H9 (cell line): ENCODE results near the gene SLC8B1. TPM values are rescaled to one million over a fixed set of nuclear protein-coding genes. Genes with fewer than 3 reads are reported as not detected.

Source experiments
- DNase-seq: peaks from one replicate; pipeline ENCODE4 v3.0.0-alpha.2; 2017
- H2AFZ ChIP-seq: one replicate; pipeline ENCODE4 v1.6.1; 2013; ENCODE audit warnings: mild to moderate bottlenecking, low read length, control low read depth, moderate library complexity
- H2AK5ac ChIP-seq: 2 replicates; pipeline ENCODE4 v1.6.1; 2013; ENCODE audit warnings: low read length, control low read depth, mixed read lengths; ENCODE audit not compliant: insufficient read length
- H2BK120ac ChIP-seq: one replicate; pipeline ENCODE4 v1.6.1; 2013; ENCODE audit warnings: low read depth, mild to moderate bottlenecking, low read length, control low read depth, inconsistent platforms; ENCODE audit not compliant: poor library complexity, severe bottlenecking
- H2BK12ac ChIP-seq: 2 replicates; pipeline ENCODE4 v1.6.1; 2013; ENCODE audit warnings: low read length, control low read depth, mixed read lengths, low read depth; ENCODE audit not compliant: insufficient read length
- H2BK15ac ChIP-seq: 2 replicates; pipeline ENCODE4 v1.6.1; 2013; ENCODE audit warnings: low read depth, low read length, control low read depth
- H2BK20ac ChIP-seq: one replicate; pipeline ENCODE4 v1.6.1; 2013; ENCODE audit warnings: low read depth, mild to moderate bottlenecking, low read length, control low read depth, inconsistent platforms; ENCODE audit not compliant: poor library complexity, severe bottlenecking
- H2BK5ac ChIP-seq: 2 replicates; pipeline ENCODE4 v1.6.1; 2013; ENCODE audit warnings: low read length, control low read depth, mixed read lengths; ENCODE audit not compliant: insufficient read length
- H3K14ac ChIP-seq: 2 replicates; pipeline ENCODE4 v1.6.1; 2013; ENCODE audit warnings: low read length, control low read depth; ENCODE audit not compliant: insufficient read depth
- H3K18ac ChIP-seq: 2 replicates; pipeline ENCODE4 v1.6.1; 2013; ENCODE audit warnings: low read depth, mild to moderate bottlenecking, mixed read lengths, low read length, control low read depth; ENCODE audit not compliant: insufficient read length
- H3K23ac ChIP-seq: 2 replicates; pipeline ENCODE4 v1.6.1; 2013; ENCODE audit warnings: low read length, control low read depth, mixed read lengths, low read depth; ENCODE audit not compliant: insufficient read length
- H3K23me2 ChIP-seq: 2 replicates; pipeline ENCODE4 v1.6.1; 2013; ENCODE audit warnings: low read depth, mild to moderate bottlenecking, mixed read lengths, low read length, control low read depth; ENCODE audit not compliant: insufficient read length, poor library complexity, severe bottlenecking
- H3K27ac ChIP-seq: 2 replicates; pipeline ENCODE4 v1.5.1; 2013; ENCODE audit warnings: low read length, control low read depth, mixed read lengths, low read depth; ENCODE audit not compliant: insufficient read length
- H3K27me3 ChIP-seq: 2 replicates; pipeline ENCODE4 v1.6.1; 2013; ENCODE audit warnings: low read length, control low read depth, inconsistent platforms; ENCODE audit not compliant: insufficient read depth
- H3K4ac ChIP-seq: 2 replicates; pipeline ENCODE4 v1.6.1; 2013; ENCODE audit warnings: low read depth, mild to moderate bottlenecking, control low read depth, inconsistent platforms, low read length, moderate library complexity
- H3K4me1 ChIP-seq: 2 replicates; pipeline ENCODE4 v1.6.1; 2013; ENCODE audit warnings: low read length, control low read depth, inconsistent platforms; ENCODE audit not compliant: insufficient read depth
- H3K4me2 ChIP-seq: 2 replicates; pipeline ENCODE4 v1.6.1; 2013; ENCODE audit warnings: low read length, control low read depth, mixed read lengths; ENCODE audit not compliant: insufficient read length, insufficient read depth
- H3K56ac ChIP-seq: 2 replicates; pipeline ENCODE4 v1.6.1; 2013; ENCODE audit warnings: low read depth, mild to moderate bottlenecking, mixed read lengths, low read length, control low read depth; ENCODE audit not compliant: insufficient read length
- H3K79me1 ChIP-seq: 2 replicates; pipeline ENCODE4 v1.6.1; 2013; ENCODE audit warnings: low read depth, mild to moderate bottlenecking, moderate library complexity, low read length, control low read depth, inconsistent platforms; ENCODE audit not compliant: insufficient read depth, poor library complexity, severe bottlenecking
- H3K79me2 ChIP-seq: 2 replicates; pipeline ENCODE4 v1.6.1; 2013; ENCODE audit warnings: low read length, control low read depth, inconsistent platforms; ENCODE audit not compliant: insufficient read depth
- H3K9ac ChIP-seq: 2 replicates; pipeline ENCODE4 v1.6.1; 2013; ENCODE audit warnings: low read length, control low read depth, mixed read lengths; ENCODE audit not compliant: insufficient read length; ENCODE audit errors: extremely low read depth
- H3K9me3 ChIP-seq: one replicate; pipeline ENCODE4 v1.6.1; 2013; ENCODE audit warnings: low read depth, low read length, inconsistent platforms; ENCODE audit not compliant: control insufficient read depth
- H3T11ph ChIP-seq: one replicate; pipeline ENCODE4 v1.6.1; 2013; ENCODE audit warnings: mild to moderate bottlenecking, low read length, control low read depth, inconsistent platforms
- H4K20me1 ChIP-seq: one replicate; pipeline ENCODE4 v1.6.1; 2013; ENCODE audit not compliant: control insufficient read depth, insufficient read length, insufficient read depth
- H4K5ac ChIP-seq: 2 replicates; pipeline ENCODE4 v1.6.1; 2013; ENCODE audit warnings: low read depth, mild to moderate bottlenecking, mixed read lengths, low read length, control low read depth; ENCODE audit not compliant: insufficient read length
- H4K8ac ChIP-seq: replicated peaks from 2 replicates; pipeline ENCODE4 v1.6.1; 2013; ENCODE audit warnings: low read length, control low read depth, mixed read lengths, low read depth; ENCODE audit not compliant: insufficient read length
- H4K91ac ChIP-seq: 2 replicates; pipeline ENCODE4 v1.6.1; 2013; ENCODE audit warnings: low read depth, mild to moderate bottlenecking, moderate library complexity, mixed read lengths, low read length, control low read depth; ENCODE audit not compliant: insufficient read length
- H3K27ac Mint-ChIP-seq, 3 experiments: 2 replicates in 2 of 3; 3 replicates in 1 of 3; pipeline ENCODE4 v1.8.0; 2020 to 2021; ENCODE audit warnings: mixed read lengths in 3 of 3, mild to moderate bottlenecking in 1 of 3, moderate library complexity in 1 of 3
- H3K27me3 Mint-ChIP-seq: 2 replicates; pipeline ENCODE4 v1.8.0; 2021; ENCODE audit warnings: low read depth, mild to moderate bottlenecking, moderate library complexity, mixed read lengths
- H3K36me3 Mint-ChIP-seq, 3 experiments: 2 replicates in 2 of 3; 3 replicates in 1 of 3; pipeline ENCODE4 v1.8.0; 2020 to 2021; ENCODE audit warnings: low read depth in 3 of 3, mixed read lengths in 3 of 3; ENCODE audit not compliant: insufficient read depth in 1 of 3
- H3K4me1 Mint-ChIP-seq, 2 experiments: 2 replicates each; pipeline ENCODE4 v1.8.0; 2020; ENCODE audit warnings: mixed read lengths in 2 of 2
- H3K4me3 Mint-ChIP-seq, 2 experiments: 2 replicates in 1 of 2; 3 replicates in 1 of 2; pipeline ENCODE4 v1.8.0; 2020 to 2021; ENCODE audit warnings: mild to moderate bottlenecking in 2 of 2, mixed read lengths in 2 of 2, moderate library complexity in 1 of 2
- H3K9me3 Mint-ChIP-seq, 2 experiments: 2 replicates in 1 of 2; 3 replicates in 1 of 2; pipeline ENCODE4 v1.8.0; 2020; ENCODE audit warnings: mild to moderate bottlenecking in 2 of 2, mixed read lengths in 2 of 2, moderate library complexity in 1 of 2
- CTCF ChIP-seq: fragments of 200-600 bp; sonication (generic); conservative IDR thresholded peaks from 3 replicates; pipeline ENCODE4 v1.8.0; 2021; ENCODE audit warnings: antibody characterized with exemption, mild to moderate bottlenecking
- WGBS: extraction: QIAGEN DNeasy Blood & Tissue Kit; methylation state at CpG from one replicate; pipeline ENCODE4 v1.1.7; 2013; ENCODE audit warnings: missing lambda C conversion rate, low lambda C conversion rate, mixed read lengths; ENCODE audit not compliant: insufficient read length; ENCODE audit errors: extremely low coverage; 5-methylcytosine and 5-hydroxymethylcytosine counted together
- total RNA-seq: library from RNA; stranded (reverse); gene quantifications from 2 replicates; pipeline ENCODE4 v1.2.1, GENCODE V29; 2021

Gene SLC8B1
- total RNA-seq, 1 experiment from 2014 or later: 10.4 TPM

- no peaks in the 10 kb centered on the region; the same call in none of the 2 replicates for H3K27me3 Mint-ChIP-seq
- Histone ChIP-seq H3K27me3 (no peaks in the 10 kb centered on the region), H3K23ac (no peak overlapping the region), H4K91ac (no peak overlapping the region), H2BK12ac (no peak overlapping the region), H2BK120ac (no peak overlapping the region), H3K14ac (no peak overlapping the region), H3T11ph (no peak overlapping the region), H3K4me2 (no peak overlapping the region), H4K5ac (no peak overlapping the region), H3K79me2 (no peaks in the 10 kb centered on the region; the same call in 1 of the 2 replicates), H2BK20ac (no peak overlapping the region), H3K4ac (no peak overlapping the region), H2BK5ac (no peak overlapping the region), H3K9ac (no peak overlapping the region), H2AK5ac (no peak overlapping the region), H3K56ac (no peak overlapping the region), H2AFZ (no peak overlapping the region), H4K8ac (no peak overlapping the region), H3K18ac (no peak overlapping the region), H3K79me1 (no peaks in the 10 kb centered on the region), H3K9me3 (no peaks in the 10 kb centered on the region), H3K4me1 (no peaks in the 10 kb centered on the region), H3K23me2 (no peaks in the 10 kb centered on the region), H3K27ac (no peak overlapping the region), H4K20me1 (no peaks in the 10 kb centered on the region), H2BK15ac (no peak overlapping the region)
- no CpG with 5 or more reads among the region's 5 CpGs for WGBS
- no peak overlapping the region for H3K27ac Mint-ChIP-seq
- DNase-seq: no peak
- H3K4me3 Mint-ChIP-seq: no peak overlapping the region
- peaks cover 0 to 7% (median 0%) of the 10 kb centered on the region in 3 experiments; a peak in 3 of 7 replicates for H3K36me3 Mint-ChIP-seq
- no peak for TF ChIP-seq CTCF
- H3K9me3 Mint-ChIP-seq: no peaks in the 10 kb centered on the region
- H3K4me1 Mint-ChIP-seq: peaks cover under 1% of the 10 kb centered on the region in 2 experiments; a peak in 2 of 4 replicates
These were observed 81.2 kb downstream of the SLC8B1 start for GRCh38 chr12:113253532-113254285.
